Activated naive CD8-positive, alpha-beta T cell (primary cell): ENCODE data around the gene HK1.
A peak's percentile ranks its signal among the peaks of the same experiment; 100 is the strongest.
"Not testable (repeated sequence)": the region's sequence is repeated elsewhere in the genome, so short reads cannot be mapped to it uniquely, and the experiment has no call there.

Experiments
- H3K27ac Mint-ChIP-seq: one replicate; pipeline ENCODE4 v1.8.0; 2021; ENCODE audit warnings: mixed read lengths
- H3K27me3 Mint-ChIP-seq: one replicate; pipeline ENCODE4 v1.8.0; 2021; ENCODE audit warnings: mixed read lengths
- H3K36me3 Mint-ChIP-seq: one replicate; pipeline ENCODE4 v1.8.0; 2021; ENCODE audit warnings: mixed read lengths
- H3K4me1 Mint-ChIP-seq: one replicate; pipeline ENCODE4 v1.8.0; 2021; ENCODE audit warnings: low read depth, mixed read lengths
- H3K4me3 Mint-ChIP-seq: one replicate; pipeline ENCODE4 v1.8.0; 2021; ENCODE audit warnings: mild to moderate bottlenecking, mixed read lengths
- H3K9me3 Mint-ChIP-seq: one replicate; pipeline ENCODE4 v1.8.0; 2021; ENCODE audit warnings: low read depth, mixed read lengths

HK1 gene

DNA sequence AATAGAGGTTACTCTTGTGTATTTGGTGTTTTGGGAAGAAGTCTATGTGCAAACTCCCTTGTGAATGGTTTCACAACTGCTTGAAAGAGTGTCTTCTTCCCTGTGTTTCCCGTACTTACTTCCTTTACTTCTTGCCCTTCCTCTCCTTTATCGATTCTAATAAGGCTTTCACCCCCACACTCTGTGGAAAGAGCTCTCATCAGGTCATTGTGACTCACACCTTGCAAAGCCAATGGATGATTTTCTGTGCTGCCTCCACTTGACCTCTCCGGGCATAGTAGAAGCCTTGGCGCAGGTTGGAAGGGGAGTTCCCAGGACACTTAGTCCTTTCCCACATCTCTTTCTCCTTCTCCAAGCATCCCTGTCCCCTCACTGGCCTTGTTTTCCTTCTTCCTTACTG lies 166.7 kb downstream of the HK1 start:
- no peak overlapping the region for H3K4me3 Mint-ChIP-seq
- peaks cover 5% of the 10 kb centered on the region for H3K4me1 Mint-ChIP-seq
- H3K36me3 Mint-ChIP-seq: no peaks in the 10 kb centered on the region
- no peak overlapping the region for H3K27ac Mint-ChIP-seq
- H3K27me3 Mint-ChIP-seq: no peaks in the 10 kb centered on the region
- no peaks in the 10 kb centered on the region for H3K9me3 Mint-ChIP-seq

DNA sequence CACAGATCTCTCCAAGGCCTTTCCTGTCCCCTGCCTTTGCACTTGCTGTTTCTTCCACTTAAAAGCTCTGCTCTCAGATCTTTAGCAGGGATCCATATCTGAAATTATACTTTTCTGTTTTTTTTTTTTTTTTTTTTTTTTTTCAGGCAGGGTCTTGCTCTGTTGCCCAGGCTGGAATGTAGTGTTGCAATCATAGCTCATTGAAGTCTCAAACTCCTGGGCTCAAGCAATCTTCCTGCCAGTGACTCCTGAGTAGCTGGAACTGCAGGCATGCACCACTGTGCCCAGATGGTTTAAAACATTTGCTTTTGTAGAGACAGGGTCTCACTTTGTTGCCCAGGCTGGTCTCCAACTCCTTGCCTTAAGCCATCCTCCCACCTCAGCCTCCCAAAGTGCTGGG lies 167.9 kb downstream of the HK1 start:
- H3K9me3 Mint-ChIP-seq: no peaks in the 10 kb centered on the region
- no peaks in the 10 kb centered on the region for H3K36me3 Mint-ChIP-seq
- no peaks in the 10 kb centered on the region for H3K27me3 Mint-ChIP-seq
- no peak overlapping the region for H3K4me3 Mint-ChIP-seq
- peaks cover 8% of the 10 kb centered on the region for H3K4me1 Mint-ChIP-seq
- no peak overlapping the region for H3K27ac Mint-ChIP-seq

DNA sequence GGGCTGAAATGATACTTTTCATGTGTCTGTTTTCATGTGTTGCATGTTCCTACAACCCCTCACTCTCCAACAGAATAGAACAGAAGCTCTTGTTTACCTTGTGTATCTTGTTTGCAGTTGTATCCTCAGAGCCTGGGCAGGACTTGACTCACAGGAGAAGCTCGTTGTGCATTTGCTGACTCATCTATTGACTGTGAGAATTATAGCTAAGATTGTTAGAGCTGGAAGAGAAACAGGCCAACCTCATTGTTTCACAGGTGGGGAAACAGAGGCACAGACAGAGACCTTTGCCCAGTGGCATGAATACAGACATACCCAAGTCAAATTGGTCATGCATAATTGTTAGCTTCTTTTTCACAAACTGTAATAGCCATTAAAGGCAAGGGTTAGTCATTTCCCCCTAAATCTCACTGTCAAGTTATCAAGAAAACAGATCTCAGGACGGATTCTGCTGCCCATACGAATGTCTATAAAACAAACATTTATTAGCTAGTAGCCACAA lies 168.4 kb downstream of the HK1 start:
- peaks cover 8% of the 10 kb centered on the region for H3K4me1 Mint-ChIP-seq
- no peak overlapping the region for H3K27ac Mint-ChIP-seq
- H3K4me3 Mint-ChIP-seq: no peak overlapping the region
- H3K9me3 Mint-ChIP-seq: no peaks in the 10 kb centered on the region
- no peaks in the 10 kb centered on the region for H3K36me3 Mint-ChIP-seq
- no peaks in the 10 kb centered on the region for H3K27me3 Mint-ChIP-seq

DNA sequence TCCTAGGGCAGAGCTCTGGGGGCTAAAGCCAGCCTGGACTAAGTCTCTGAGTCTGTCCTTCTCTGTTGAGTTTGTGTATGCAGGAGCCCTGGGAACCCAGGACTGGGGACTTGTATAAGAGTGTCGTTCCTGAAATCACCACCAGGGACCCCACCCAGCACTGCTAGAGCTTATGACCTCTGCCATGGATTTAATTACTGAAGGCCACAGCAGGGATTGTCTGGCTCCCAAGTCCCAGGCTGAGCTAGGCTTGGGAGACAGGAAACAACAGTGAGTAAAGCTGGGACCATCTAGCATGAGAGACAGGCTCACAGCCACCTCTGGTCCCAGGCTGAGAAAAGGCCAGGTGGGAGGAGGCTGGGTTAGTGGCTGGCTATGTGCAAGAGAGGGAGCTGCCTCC lies 171.5 kb downstream of the HK1 start:
- Mint-ChIP-seq H3K27me3 (no peaks in the 10 kb centered on the region), H3K27ac (no peak overlapping the region), H3K36me3 (no peaks in the 10 kb centered on the region), H3K9me3 (no peaks in the 10 kb centered on the region), H3K4me3 (no peak overlapping the region), H3K4me1 (peaks cover 14% of the 10 kb centered on the region)

DNA sequence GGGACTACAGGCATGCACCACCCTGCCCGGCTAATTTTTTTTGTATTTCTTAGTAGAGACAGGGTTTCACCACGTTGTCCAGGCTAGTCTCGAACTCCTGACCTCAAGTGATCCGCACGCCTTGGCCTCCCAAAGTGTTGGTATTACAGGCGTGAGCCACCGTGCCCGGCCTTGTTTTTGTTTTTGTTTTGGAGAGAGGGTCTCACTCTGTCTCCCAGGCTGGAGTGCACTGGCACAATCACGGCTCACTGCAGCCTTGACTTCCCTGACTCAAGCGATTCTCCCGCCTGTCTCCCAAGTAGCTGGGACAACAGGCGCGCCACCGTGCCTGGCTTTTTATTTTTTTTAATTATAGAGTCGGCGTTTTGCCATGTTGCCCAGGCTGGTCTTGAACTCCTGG lies 172.1 kb downstream of the HK1 start:
- Mint-ChIP-seq H3K4me1 (peaks cover 14% of the 10 kb centered on the region), H3K4me3 (peak overlapping the region; percentile 76)
- H3K36me3 Mint-ChIP-seq, H3K9me3 Mint-ChIP-seq, H3K27ac Mint-ChIP-seq, H3K27me3 Mint-ChIP-seq: not testable (repeated sequence)

DNA sequence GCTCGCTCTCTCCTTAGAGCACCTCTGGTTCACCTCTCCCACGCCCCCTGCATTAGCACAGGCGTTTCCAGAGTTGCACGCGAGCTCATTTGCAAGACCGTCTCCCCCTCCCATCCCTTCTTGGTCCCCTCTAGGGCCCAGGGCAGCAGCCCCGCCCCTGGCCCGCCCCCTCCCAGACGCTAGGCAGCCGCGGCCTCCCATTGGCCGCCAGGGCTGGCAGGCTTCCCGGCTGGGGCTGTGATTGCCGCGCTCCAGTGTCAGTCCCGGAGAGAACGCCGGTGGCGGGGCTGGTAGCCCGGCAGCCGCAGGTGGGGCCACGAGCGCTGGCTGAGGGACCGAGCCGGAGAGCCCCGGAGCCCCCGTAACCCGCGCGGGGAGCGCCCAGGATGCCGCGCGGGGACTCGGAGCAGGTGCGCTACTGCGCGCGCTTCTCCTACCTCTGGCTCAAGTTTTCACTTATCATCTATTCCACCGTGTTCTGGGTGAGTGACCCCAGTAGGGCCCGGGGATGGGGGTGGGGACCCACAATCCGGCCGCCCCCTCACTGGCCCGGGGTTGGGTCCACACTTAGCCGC lies 173.0 kb downstream of the HK1 start, which contains the start of gene TSPAN15:
TSS of gene TSPAN15 (plus strand) at position 257 of the 575 bp plus-strand sequence. CDS start at position 387, 130 bp downstream.
- H3K27ac Mint-ChIP-seq: no peak within 1 kb of the TSS

More for the DNA sequence above, 173.0 kb downstream of the HK1 start, which contains the start of gene TSPAN15:
- Mint-ChIP-seq H3K27me3 (no peaks in the 10 kb centered on the region), H3K9me3 (no peaks in the 10 kb centered on the region), H3K36me3 (no peaks in the 10 kb centered on the region), H3K4me1 (peaks cover 14% of the 10 kb centered on the region), H3K4me3 (peak within 1 kb of the TSS; percentile 85)
